GM19463 (cell line): ENCODE data around the gene TSPY4.
"Not testable (repeated sequence)": the region's sequence is repeated elsewhere in the genome, so short reads cannot be mapped to it uniquely, and the experiment has no call there.

Source experiments
- ATAC-seq: cut with Tn5 transposase; IDR thresholded peaks from one replicate; pipeline ENCODE4 v1.9.1; 2021; ENCODE audit warnings: mild to moderate bottlenecking, moderate library complexity; ENCODE audit not compliant: unreplicated experiment

TSPY4 gene

GRCh38 chrY:9337164-9337563 is at the start of gene TSPY4:
Gene TSPY4, plus strand, starts transcription at chrY:9337464. Its CDS starts 46 bp downstream, at chrY:9337510.
- not testable (repeated sequence) for ATAC-seq

GRCh38 chrY:9320996-9321395 is 16.3 kb upstream of the TSPY4 start:
- ATAC-seq = no peak

GRCh38 chrY:9357497-9357896 is 20.2 kb downstream of the TSPY4 start, which contains the start of gene TSPY8:
Gene TSPY8, plus strand, starts transcription at chrY:9357797. Its CDS starts 46 bp downstream, at chrY:9357843.
- ATAC-seq = not testable (repeated sequence)
